GM19099 (cell line): ENCODE data around the gene HOXB2.

ENCODE experiments used
- POLR2A ChIP-seq: IDR thresholded peaks from 3 replicates; pipeline ENCODE4 v1.6.1; 2011; ENCODE audit warnings: low read depth; ENCODE audit not compliant: insufficient read length; ENCODE audit errors: extremely low read depth

HOXB2 gene

DNA sequence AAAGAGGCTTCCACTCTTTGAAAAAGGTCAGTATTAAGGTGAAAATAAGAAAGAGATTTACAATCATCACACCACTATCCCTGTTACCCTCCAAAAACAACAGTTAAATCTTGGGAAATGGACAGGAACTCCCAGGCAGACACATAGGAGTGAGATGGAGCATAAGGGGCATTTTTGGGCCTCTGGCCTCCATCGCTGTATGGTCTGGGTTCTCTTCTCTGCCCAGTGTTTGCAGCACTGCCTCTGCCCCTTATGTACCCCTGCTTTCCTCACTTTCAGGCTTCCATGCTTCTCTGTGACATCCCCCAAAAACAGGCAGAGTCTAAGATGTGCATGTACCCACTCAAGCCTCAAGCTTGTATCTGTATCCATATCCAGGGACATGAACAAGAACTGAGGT, 630 bp upstream of the HOXB2 start:
- TF ChIP-seq POLR2A = no peak

DNA sequence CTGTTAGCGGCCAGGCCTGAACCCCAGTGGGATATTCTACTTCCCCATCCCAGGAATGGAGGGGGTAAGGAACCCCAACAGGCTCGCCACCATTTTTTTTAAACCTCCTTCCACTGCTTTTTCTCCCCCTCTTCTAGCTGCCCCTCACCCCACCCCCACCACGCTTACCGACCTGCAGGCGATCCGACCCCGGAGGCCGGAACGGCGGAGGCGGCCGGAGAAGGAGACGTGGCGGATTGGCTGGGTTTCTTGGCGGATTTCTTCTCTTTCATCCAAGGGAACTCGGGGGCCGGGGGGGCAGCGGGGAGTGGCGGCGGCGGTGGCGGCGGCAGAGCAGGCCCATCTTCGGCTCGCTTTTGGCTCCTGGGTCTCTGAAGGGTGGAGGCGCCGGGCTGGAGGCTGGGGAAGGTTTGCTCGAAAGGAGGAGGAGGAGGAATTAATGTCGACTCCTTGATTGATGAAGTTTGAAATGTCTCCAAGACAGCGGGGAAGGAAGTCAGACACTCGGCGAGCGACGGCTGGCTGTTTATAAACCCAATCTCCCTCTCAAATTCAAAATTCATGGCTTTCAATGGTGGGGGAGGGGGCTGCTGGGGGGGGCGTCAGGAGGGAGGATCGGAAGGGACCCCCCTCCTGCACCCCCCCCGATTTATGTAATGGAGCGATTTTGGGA, 424 bp downstream of the HOXB2 start:
- TF ChIP-seq POLR2A = no peak

DNA sequence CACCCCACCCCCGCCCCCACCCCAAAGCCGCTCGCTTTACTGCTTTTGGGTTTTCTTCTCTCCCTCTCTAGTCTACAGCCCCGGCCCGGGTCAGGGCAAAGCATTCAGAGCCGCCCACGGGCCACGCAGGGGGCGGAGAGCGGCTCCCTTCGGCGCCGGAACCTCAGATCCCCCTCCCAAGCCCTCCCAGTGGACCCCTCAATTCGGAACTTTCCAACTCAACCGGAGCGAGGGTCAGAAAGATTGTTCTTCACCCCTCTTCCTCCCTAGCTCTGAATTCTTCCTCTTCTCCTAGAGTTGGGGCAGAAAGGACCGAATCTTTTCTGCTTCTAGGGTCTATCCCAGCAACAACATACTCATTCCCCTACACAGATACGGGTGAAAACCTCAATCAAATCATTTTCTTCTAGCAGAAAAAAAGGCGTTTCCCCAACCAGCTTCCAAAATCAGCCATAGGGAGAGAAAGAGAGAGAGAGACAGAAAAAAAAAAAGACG, 1.0 kb downstream of the HOXB2 start:
- no peak for TF ChIP-seq POLR2A

DNA sequence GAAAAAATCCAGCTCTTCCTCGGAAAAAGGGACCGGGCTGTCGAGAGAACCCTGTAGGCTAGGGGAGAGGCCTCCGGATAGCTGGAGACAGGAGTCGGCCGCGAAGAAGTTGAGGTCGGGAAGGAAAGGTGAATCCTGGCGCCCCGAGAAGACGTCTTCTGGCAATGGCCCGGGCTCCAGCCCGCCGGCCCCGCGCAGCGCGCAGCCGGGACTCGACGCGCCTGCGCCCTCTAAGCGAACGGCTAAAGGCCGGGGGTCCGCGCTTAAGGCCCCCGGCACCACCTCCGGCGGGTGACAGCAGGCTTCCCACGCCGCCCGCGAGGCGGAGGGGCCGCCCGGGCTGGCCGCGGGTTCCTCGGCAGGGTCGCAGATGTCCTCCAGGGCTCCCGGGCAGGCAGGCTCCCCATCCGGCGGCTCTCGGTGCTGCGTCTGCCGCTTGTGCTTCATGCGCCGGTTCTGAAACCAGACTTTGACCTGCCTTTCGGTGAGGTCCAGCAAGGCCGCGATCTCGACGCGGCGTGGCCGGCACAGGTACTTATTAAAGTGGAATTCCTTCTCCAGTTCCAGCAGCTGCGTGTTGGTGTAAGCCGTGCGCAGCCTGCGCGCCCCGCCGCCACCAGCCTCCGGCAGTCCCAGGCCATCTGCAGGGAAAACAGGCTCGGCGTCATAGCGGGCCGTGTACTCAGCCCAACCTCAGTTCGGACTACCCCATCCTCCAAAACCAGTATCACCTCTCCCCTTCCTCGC, 1.6 kb downstream of the HOXB2 start:
- peak; percentile 80 for TF ChIP-seq POLR2A

DNA sequence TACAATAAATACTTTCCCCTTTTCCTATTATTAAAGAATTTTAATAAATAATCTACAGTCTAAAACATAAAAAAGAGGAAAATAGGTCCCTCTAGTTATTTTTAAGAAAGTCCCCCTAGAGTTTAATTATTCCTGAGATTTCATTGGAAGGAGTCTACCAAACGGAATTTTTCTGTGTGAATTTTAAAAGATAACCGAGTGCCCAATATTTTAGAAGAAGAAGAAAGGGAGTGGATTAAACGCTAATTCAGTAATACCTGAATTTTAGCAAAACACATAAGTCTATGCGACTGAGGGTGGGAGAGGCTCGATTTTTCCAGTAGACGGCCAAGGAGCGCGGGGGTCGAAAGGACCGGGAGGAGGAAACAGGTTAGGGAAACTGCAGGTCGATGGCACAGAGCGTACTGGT, 2.2 kb downstream of the HOXB2 start:
- TF ChIP-seq POLR2A = no peak

DNA sequence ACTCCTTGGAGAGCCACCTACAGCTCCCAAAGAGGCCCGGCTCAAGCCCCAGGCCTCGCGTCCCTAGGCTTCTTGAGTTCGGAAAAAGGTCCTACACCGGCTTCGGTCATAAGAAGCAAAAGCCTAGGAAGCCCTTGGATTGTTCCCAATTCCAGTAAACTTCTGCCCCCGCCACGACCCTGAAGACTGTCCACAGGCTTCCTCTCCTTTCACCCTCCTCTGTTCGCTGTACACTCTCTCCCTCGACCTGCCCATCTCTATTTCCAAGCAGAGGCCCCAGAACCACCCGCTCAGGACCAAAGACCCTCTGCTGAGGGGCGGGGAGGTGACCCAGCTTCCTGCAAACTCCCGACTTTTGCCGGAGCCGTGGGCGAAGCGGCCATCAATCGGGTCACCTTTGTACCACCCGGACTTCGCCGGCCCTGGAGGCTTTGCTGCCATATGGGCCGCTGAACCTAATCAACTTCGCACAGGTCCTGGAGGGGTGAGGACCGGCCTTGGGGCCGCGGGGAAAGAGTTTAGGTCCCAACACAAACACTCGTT, 2.7 kb downstream of the HOXB2 start:
- no peak for TF ChIP-seq POLR2A

DNA sequence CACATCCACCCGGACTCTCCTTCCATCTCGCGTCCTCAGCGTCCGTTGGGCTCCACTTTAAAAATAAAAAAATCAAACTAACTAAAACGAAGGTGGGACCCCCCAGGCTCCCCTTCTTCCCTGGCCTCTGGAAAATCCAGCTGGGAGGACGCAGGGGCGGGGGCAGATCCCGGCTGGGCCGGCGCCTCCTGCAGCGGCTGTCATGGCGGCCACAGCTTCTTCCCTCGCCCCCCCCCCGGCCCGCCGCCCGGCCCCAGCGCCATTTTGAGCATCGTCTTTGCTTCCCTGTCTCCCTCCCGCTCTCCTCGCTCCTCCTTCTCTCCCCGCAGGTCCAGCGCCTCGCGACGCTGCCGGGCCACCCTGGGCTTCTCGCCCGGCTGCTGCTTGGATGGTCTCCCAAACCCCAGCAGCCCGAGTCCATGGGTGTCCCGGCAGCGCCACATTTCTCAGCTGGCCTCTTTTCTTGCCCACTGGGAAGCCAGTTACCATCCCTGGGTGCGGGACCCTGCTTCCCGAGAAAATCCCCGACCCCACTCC, 3.3 kb downstream of the HOXB2 start:
- peak; percentile 41 for TF ChIP-seq POLR2A

DNA sequence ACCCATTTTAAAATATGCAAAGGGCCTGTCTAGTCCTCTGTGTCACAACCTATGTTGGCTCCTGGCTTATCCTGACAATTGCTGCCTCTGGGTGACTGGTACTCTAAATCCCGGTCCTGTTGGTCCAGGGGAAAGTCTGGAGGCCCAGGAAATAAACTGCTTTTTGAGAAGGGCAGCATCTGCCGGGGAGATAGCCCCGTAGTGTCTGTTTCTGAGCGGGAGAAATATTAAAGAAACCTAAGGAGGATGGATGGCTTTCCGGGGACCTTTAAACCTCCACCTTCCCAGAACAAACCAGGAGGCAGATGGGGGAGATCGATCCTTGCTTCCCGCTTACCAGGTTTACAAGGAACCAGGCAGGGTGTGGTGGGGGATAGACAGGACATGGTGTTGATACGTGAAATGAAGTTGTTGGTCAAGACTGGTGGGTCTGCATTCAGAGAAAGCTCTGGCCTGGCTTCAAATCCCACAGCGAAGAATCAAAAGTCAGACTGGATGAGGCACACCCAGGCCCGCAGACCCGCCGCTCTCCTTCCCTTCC, 3.8 kb downstream of the HOXB2 start:
- no peak for TF ChIP-seq POLR2A

DNA sequence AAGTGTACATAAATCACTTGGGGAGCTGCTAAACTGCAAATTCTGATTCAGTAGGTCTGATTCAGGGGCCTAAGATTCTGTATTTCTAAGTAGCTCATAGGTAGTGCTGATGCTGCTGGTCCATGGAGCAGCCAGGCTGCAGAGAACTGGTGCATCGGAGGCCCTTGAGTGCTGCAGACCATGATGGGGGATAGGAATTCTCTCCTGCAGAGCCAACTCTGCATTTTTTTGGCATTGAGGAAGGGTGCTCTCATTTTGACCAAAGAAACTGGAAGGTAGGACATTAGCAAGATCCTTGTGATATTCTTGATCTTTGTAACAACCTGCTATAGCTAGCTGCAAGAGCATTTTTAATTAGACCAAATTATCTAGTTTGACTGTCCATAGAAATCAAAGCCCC, 4.7 kb downstream of the HOXB2 start:
- no peak for TF ChIP-seq POLR2A

DNA sequence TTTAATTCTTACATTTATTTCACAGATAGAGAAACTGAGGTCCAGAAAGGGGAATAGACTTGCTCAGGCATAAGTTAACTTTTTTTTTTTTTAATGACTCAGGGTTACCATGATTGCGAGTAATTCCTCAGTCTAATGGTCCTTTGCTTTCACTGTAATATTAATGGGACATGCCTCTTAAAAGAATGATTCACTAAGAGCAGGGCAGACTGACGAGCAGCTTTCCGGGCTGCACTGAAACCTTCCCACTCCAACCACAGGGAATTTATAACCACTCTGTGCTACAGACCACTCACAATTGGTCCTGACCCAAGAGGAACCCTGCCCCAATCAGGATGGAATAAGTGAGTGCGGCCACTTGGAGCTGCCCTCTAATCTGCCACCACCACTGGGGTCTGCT, 5.7 kb downstream of the HOXB2 start:
- no peak for TF ChIP-seq POLR2A

DNA sequence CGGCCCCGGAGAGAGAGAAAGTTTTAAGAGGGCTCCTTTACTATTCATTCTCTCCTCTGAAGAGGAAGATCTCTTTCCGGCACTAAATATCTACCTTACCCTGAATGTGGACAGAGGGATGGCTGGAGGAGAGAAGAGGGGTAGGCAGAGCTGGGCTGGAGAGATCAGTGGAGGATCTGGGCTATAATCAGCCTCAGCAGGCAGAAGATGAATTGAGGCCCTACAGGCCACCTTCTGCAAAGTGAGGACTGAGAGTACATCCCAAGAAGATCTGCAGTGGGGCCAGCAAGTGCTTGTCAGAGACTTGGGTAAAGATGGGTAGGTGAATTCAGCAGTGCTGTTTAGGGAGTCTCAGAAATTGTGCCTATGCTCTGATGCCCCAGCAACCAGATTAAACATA, 7.6 kb downstream of the HOXB2 start:
- no peak for TF ChIP-seq POLR2A

DNA sequence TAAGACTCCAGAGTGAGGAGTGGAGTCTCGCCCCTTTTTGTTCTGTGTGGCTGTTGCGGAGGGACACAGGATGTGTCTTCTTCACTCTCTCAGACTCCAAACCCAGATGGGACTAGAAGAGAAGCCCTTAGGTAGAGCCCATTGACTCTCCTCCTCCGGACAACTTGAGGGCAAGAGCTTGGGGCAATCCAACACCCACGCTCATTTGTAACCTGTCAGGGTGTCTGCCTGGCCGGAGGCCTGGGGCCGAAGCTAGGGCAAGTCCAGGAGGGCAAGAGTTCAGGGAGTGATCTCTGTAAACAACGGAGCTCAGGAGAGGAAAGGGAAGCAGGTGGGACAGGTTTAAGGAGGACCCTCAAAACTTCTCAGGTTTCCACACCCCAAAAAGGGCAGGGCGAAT, 12.6 kb downstream of the HOXB2 start:
- no peak for TF ChIP-seq POLR2A

DNA sequence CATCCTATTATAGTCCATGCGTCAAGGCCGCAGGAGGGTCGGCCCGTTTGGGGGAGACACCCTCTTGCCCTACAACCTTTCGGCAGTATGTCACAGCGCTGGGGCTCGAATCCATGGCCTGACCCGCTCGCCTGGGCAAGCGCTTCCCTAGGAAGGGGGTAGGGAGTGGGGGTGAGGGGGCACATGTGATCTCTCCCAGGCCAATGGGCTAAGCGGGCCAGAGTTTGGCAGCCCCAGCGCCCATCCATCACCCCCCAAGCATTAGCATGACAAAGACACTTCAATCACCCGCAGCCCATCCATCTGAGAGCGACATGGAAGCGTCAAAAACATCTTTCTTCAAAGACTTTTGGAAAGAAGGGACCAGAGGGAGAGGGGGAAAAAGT, 14.0 kb downstream of the HOXB2 start, which contains the start of gene HOXB1:
Gene HOXB1 (minus strand): TSS at position 125 of the 386 bp plus-strand sequence. CDS start 107 bp downstream, at position 18.
- no peak for TF ChIP-seq POLR2A

DNA sequence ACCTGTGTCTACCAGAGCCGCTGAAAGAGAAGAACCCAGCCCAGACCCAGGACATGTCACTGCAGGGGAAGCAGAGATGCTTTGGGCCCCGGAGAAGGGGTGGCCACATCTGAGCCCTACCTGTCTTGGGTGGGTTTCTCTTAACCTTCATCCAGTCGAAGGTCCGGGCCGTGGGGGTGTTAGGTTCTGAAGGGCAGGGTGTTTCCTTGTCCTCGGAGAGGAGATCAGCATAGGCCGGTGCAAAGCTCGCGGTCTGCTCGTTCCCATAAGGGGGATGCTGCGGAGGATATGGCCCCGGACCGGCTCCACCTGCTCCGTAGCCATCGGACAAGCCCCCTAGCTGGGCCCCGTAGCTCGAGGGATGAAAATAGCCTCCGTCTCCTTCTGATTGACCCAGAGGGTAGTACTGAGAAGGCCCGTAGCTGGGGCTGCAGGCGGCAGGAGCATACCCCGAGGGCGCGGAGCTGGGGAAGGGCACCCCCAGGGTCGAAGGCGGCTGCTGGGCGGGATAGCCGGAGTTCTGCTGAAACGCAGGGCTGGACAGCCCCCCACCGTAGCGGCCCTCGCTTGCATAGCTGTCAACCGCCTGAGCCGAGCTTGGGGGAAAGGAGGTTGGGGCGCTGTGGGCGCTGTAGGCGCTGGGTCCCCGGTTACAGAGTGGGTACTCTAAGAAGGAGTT, 14.6 kb downstream of the HOXB2 start:
- TF ChIP-seq POLR2A = no peak

DNA sequence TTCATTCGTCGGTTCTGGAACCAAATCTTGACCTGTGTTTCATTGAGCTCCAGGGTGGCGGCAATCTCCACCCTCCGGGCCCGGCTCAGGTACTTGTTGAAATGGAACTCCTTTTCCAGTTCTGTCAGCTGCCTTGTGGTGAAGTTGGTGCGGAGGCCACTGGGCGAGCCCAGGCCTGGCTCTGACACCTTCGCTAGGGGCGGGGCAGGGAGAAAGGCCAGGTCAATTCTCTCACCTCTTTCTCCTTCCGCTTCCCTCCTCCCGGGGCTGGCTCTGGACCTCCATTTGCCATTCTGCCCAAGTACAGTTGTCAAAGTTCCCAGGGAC, 15.3 kb downstream of the HOXB2 start:
- TF ChIP-seq POLR2A = no peak

DNA sequence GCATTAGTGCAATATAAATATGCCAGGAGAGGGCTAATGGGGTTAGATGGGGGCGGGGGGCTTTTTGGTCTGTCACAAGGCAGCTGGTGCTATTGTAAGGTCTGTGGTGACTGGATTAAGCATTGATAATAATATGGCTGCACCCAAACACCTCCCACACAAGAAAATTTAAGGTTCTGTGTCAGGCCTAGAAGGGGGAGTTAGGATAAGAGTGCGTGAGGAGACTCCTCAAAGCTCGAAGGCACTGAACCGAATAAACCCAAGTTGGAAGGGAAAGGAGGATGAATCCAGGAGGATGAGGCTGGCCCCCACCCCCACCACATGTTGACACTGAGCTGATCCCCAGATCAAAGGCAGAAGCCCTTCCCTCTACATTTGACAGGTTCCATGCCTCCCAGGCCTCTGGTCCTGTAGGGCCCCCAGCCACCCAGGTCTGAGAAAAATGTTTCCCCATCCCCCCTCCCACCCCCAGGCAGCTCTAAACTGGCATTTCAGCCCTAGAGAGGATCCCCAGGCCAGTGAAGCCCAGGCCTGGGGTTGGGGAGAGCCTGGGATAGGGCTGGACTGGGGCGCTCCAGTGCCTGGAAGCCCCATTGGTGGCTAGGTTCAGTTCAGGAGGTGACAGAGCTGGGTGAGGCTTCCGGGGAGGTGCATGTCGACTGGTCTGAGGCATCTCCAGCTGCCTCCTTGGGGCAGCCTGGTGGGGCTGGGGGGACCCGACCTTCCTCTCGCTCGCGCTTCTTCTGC, 15.8 kb downstream of the HOXB2 start:
- no peak for TF ChIP-seq POLR2A
